SK-N-MC (cell line): ENCODE data around the gene AFF3.

Experiments used
- EZH2 ChIP-seq: fragments of 200-600 bp; sonication (generic); IDR thresholded peaks from one replicate; pipeline ENCODE4 v1.6.1; 2017; ENCODE audit warnings: antibody characterized with exemption
- FOXP2 ChIP-seq: optimal IDR thresholded peaks from 2 replicates; pipeline ENCODE3; 2011; ENCODE audit warnings: mild to moderate bottlenecking, moderate library complexity; ENCODE audit not compliant: insufficient read depth; ENCODE audit errors: extremely low read length, control extremely low read depth
- POLR2AphosphoS5 ChIP-seq: IDR thresholded peaks from 2 replicates; pipeline ENCODE4 v1.6.1; 2012; ENCODE audit warnings: mild to moderate bottlenecking, low read depth, low read length, borderline replicate concordance

- no peak for TF ChIP-seq EZH2
- no peak for TF ChIP-seq POLR2AphosphoS5
- no peak for TF ChIP-seq FOXP2
These were observed 74.0 kb downstream of the AFF3 start for GRCh38 chr2:100068395-100068794.
